Activated T-helper 9 cell treated with anti-CD3 and anti-CD28 coated beads, Interleukin-2, amount 50 U/mL, for 16 hours (primary cell): ENCODE results near the gene TEX11.
"Not testable (repeated sequence)": the region's sequence is repeated elsewhere in the genome, so short reads cannot be mapped to it uniquely, and the experiment has no call there.

ENCODE experiments used
- DNase-seq: peaks from one replicate; pipeline ENCODE4 v3.0.0-alpha.2; 2020; ENCODE audit warnings: low read depth

Gene TEX11

DNA sequence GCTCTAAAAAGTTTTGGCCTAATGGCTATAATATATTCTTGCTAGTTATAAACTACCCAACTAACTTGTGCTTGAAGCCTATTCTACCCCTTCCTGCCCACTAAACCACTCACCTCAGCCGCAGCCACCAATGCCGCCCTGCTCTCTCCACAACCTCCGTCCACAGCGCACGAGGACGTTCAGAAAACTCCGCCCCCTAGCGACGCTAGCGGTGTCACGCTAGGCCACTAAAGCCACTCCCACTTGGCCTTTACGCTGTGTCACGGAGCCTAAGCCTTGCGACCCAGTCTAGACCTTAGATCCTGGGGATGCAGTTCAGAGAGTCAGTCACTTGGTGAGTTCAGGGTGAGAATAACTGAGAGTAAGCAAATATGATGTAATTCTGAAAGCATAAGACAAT lies at the start of gene TEX11:
TEX11 (minus strand) TSS at position 171 of the 400 bp plus-strand sequence. CDS start 922 bp downstream, outside the sequence.
- no peak for DNase-seq

GRCh38 chrX:70954871-70955270 lies 46.4 kb upstream of the TEX11 start:
- DNase-seq: no peak

- DNase-seq: no peak
Measured at GRCh38 chrX:70924294-70924911, 15.9 kb upstream of the TEX11 start.

GRCh38 chrX:70922774-70923473 lies 14.4 kb upstream of the TEX11 start:
- no peak for DNase-seq

DNA sequence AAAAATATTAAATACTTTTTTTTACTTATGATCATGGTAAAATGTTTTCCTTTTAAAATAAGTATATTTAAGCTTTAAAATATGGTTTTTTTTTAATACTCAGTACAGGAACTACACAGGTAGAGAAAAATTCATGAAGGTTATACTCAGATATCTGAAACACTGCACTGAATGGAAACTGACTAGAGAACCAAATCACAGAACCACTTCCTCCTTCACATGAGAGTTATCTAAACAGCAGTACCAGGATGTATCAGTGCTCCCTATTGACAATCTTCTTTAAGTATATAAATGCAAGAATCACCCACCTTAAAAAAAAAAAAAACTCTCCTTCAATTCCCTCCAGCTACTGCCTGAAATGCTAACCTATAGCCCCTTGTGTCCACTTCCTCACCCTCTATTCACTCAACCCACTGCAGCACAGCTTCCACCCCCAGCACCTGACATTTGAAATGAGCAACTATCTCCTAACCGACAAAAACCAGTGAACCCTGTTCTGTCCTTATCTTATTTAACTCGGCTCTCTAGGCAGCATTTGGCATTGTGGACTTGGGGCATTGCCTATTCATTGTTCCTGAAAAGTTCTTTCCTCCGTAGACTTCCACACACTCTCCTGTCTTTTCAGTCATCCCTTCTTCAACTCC lies 13.3 kb upstream of the TEX11 start:
- no peak for DNase-seq

GRCh38 chrX:70916754-70917153 lies 8.2 kb upstream of the TEX11 start:
- no peak for DNase-seq

DNA sequence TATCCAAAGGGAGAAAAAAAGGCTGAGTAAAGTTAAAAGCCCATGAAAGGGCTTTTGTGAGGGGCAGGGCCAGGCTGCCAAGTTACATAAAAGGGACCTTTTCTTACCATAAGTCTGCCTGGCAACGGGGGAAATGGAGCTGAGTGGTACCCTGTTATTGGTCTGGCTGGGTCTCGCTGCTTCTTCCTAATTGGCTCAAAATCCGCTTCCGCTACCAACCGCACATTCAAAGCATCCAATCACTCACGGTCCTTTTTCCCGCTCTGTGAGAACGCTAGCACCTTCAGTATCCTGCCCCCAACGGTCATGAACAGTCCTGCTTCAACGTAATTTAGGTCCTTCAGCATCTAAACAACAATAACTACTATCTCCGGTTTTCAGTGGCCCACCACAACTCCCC lies 611 bp downstream of the TEX11 start:
- no peak for DNase-seq

DNA sequence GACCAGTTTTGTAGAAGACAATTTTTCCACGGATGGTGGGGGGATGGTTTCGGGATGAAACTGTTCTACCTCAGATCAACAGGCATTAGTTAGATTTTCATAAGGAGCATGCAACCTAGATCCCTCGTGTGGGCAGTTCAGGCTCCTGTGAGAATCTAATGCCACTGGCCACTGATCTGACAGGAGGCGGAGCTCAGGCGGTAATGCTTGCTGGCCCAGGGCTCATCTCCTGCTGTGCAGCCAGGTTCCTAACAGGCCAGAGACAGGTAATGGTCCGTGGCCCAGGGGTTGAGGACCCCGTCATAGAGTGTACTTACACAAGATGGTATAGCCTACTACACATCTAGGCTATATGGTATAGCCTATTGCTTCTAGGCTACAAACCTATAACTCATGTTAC lies 7.0 kb downstream of the TEX11 start:
- DNase-seq: no peak

GRCh38 chrX:70890441-70890840 lies 18.1 kb downstream of the TEX11 start:
- DNase-seq: not testable (repeated sequence)

DNA sequence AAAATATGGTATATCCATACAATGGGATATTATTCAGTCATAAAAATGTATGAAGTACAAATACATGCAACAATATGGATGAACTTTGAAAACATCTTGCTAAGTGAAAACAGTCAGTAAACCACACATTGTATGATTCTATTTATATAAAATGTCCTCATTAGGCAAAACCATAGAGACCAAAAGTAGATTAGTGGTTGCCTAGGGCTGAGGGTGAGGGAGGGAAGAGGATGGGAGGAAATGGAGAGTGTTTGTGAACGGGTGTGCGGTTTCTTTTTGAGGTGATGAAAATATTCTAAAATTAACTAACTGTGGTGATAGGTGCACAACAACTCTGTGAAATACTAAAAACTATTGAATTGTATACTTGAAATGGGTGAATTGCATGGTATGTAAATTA lies 29.6 kb downstream of the TEX11 start:
- no peak for DNase-seq

DNA sequence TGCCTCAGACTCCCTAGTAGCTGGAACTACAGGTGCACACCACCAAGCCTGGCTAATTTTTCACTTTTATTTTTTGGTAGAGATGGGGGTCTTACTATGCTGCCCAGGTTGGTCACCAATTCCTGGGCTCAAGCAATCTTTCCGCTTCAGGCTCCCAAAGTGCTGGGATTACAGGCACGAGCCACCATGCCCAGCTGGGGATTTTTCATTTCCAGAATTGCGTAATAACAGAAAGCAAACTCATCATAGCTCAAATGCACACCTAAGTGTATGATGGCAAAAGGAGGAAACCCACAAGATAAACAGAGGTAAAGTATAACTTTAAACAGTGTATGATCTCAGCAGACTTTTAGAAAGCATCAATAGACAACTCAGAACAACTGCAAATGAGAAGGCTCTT lies 56.2 kb downstream of the TEX11 start:
- no peak for DNase-seq

- DNase-seq: not testable (repeated sequence)
Measured at GRCh38 chrX:70844081-70844480, 64.4 kb downstream of the TEX11 start.

DNA sequence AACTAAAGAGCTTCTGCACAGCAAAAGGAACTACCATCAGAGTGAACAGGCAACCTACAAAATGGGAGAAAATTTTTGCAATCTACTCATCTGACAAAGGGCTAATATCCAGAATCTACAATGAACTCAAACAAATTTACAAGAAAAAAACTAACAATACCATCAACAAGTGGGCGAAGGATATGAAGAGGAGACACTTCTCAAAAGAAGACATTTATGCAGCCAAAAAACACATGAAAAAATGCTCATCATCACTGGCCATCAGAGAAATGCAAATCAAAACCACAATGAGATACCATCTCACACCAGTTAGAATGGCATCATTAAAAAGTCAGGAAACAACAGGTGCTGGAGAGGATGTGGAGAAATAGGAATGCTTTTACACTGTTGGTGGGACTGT lies 64.9 kb downstream of the TEX11 start:
- not testable (repeated sequence) for DNase-seq

- no peak for DNase-seq
Measured at GRCh38 chrX:70834589-70834988, 73.9 kb downstream of the TEX11 start.

DNA sequence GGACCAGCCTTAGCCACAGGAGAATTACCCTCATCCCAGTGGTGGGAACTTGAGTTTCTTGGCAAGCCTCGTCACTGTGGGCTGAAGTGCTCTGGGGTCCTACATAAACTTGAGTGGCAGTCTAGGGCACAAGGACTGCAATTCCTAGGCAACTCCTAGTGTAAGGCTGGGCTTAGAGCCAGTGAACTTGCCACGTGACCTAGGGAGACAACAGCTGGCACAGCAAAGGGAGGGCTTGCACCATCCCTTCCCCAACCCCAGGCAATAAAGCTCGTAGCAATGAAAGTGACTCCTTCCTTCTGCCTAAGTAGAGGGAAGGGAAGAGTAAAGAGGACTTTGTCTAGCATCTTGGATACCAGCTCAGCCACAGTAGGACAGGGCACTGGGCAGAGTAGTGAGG lies 81.8 kb downstream of the TEX11 start:
- DNase-seq: no peak

- no peak for DNase-seq
Measured at GRCh38 chrX:70825366-70825765, 83.1 kb downstream of the TEX11 start.

GRCh38 chrX:70808942-70809940 lies 99.3 kb downstream of the TEX11 start:
- DNase-seq: no peak

DNA sequence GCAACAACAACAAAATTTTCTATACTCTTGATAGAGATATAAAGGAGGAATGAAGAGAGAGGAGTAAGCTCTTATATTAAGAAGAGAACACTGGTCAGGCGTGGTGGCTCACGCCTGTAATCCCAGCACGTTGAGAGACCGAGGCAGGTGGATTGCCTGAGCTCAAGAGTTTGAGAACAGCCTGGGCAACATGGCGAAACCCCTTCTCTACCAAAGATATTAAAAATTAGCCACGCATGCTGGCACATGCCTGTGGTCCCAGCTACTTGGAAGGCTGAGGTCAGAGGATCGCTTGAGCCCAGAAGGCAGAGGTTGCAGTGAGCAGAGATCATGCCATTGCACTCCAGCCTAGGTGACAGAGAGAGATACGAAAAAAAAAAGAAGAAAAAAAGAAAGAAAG lies 102.4 kb downstream of the TEX11 start:
- no peak for DNase-seq

- not testable (repeated sequence) for DNase-seq
Measured at GRCh38 chrX:70796742-70797141, 111.8 kb downstream of the TEX11 start.

DNA sequence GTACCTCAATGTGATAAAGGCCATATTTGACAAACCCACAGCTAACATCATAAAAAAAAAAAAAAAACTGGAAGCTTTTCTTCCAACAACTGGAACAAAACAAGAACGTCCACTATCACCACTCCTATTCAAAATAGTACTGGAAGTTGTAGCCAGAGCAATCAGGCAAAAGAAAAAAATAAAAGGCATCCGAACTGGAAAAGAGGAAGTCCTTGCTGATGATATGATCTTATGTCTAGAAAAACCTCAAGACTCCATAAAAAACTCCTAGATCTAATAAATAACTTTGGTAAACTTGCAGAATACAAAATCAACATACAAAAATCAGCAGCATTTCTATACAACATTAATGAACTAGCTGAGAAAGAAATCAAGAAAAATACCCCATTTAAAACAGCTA lies 134.3 kb downstream of the TEX11 start:
- DNase-seq: no peak

GRCh38 chrX:70769659-70770227 lies 138.8 kb downstream of the TEX11 start:
- DNase-seq: no peak

DNA sequence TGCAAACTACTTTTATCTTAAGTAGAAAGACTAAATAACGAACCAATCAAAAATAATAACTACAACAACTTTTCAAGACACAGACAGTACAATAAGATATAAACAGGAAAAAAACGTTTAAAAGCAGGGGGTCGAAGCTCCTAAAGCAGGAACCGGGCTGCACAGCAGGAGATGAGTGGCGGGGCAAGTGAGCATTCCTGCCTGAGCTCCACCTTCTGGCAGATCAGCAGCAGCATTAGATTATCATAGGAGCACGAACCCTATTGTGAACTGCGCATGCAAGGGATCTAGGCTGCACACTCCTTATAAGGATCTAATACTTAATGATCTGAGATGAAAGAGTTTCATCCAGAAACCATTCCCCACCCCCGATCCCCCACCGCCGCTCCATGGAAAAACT lies 146.2 kb downstream of the TEX11 start:
- no peak for DNase-seq
